CD8-positive, alpha-beta memory T cell (primary cell): ENCODE measurements around the gene PNMA6E. TPM values are rescaled to one million over a fixed set of nuclear protein-coding genes. Genes with fewer than 3 reads are reported as not detected.

ENCODE experiments used
- CTCF ChIA-PET: fragments of 350-600 bp; sonication (Branson Sonifier 250); formaldehyde crosslinking; loops from one replicate; lab custom pipeline; 2021; ENCODE audit warnings: antibody characterized with exemption; lab: Charles Lee
- POLR2A ChIA-PET: fragments of 350-600 bp; sonication (Branson Sonifier 250); formaldehyde crosslinking; loops from one replicate; lab custom pipeline; 2021; ENCODE audit warnings: antibody characterized with exemption; lab: Charles Lee
- DNase-seq, 5 donors: peaks; one replicate each; pipeline versions ENCODE4 v3.0.0 to v3.0.0-alpha.2; 2020 to 2022; ENCODE audit warnings: mixed read lengths in 1 of 5
- H3K27ac ChIP-seq: one replicate; pipeline ENCODE4 v1.7.0; 2013; ENCODE audit warnings: low read depth, mild to moderate bottlenecking, low read length, moderate library complexity
- H3K27me3 ChIP-seq: 2 replicates; pipeline ENCODE4 v1.7.0; 2013; ENCODE audit warnings: low read length, mild to moderate bottlenecking; ENCODE audit not compliant: insufficient read depth, poor library complexity, severe bottlenecking
- H3K36me3 ChIP-seq: 2 replicates; pipeline ENCODE4 v1.7.0; 2013; ENCODE audit warnings: mild to moderate bottlenecking, low read length, moderate library complexity; ENCODE audit not compliant: insufficient read depth
- H3K4me1 ChIP-seq: 2 replicates; pipeline ENCODE4 v1.7.0; 2013; ENCODE audit warnings: mild to moderate bottlenecking, low read length, moderate library complexity; ENCODE audit not compliant: insufficient read depth
- H3K4me3 ChIP-seq: 2 replicates; pipeline ENCODE4 v1.7.0; 2013; ENCODE audit warnings: mild to moderate bottlenecking, low read length
- H3K9me3 ChIP-seq: 2 replicates; pipeline ENCODE4 v1.7.0; 2013; ENCODE audit warnings: mild to moderate bottlenecking, low read length
- H3K27ac Mint-ChIP-seq, 8 donors: one replicate each; pipeline ENCODE4 v1.8.0; 2020 to 2021; ENCODE audit warnings: mixed read lengths in 8 of 8, mild to moderate bottlenecking in 6 of 8, inconsistent platforms in 3 of 8, moderate library complexity in 3 of 8
- H3K27me3 Mint-ChIP-seq, 2 donors: one replicate each; pipeline ENCODE4 v1.8.0; 2020 to 2021; ENCODE audit warnings: mixed read lengths in 2 of 2, mild to moderate bottlenecking in 1 of 2, moderate library complexity in 1 of 2
- H3K36me3 Mint-ChIP-seq, 3 donors: one replicate each; pipeline ENCODE4 v1.8.0; 2020 to 2021; ENCODE audit warnings: mixed read lengths in 3 of 3, inconsistent platforms in 1 of 3, mild to moderate bottlenecking in 1 of 3
- H3K4me1 Mint-ChIP-seq, 3 donors: one replicate each; pipeline ENCODE4 v1.8.0; 2020 to 2021; ENCODE audit warnings: mixed read lengths in 3 of 3, inconsistent platforms in 1 of 3, mild to moderate bottlenecking in 1 of 3
- H3K4me3 Mint-ChIP-seq, 7 donors: one replicate each; pipeline ENCODE4 v1.8.0; 2020 to 2021; ENCODE audit warnings: mixed read lengths in 7 of 7, mild to moderate bottlenecking in 6 of 7, moderate library complexity in 4 of 7, inconsistent platforms in 2 of 7
- H3K9me3 Mint-ChIP-seq, 5 donors: one replicate each; pipeline ENCODE4 v1.8.0; 2020 to 2022; ENCODE audit warnings: mixed read lengths in 5 of 5, mild to moderate bottlenecking in 3 of 5, moderate library complexity in 2 of 5, inconsistent platforms in 1 of 5
- polyA plus RNA-seq: library from polyadenylated mRNA; unstranded; fragments of 300-500 nt; fragmentation: Illumina TruSeq; gene quantifications from one replicate; pipeline ENCODE4 v1.2.3, GENCODE V29; 2021
- total RNA-seq, 2 experiments: library from RNA; stranded (reverse); gene quantifications; one replicate each; pipeline ENCODE4 v1.2.3, GENCODE V29; 2021

PNMA6E gene
- total and polyA plus RNA-seq, 3 experiments from 2014 or later = not detected

GRCh38 chrX:153381684-153382532 lies 19.2 kb downstream of the PNMA6E start:
- H3K27me3 Mint-ChIP-seq = peaks cover 0 to 3% of the 10 kb centered on the region in 2 donors
- ChIA-PET POLR2A (no interaction called here), CTCF (no interaction called here)
- no peaks in the 10 kb centered on the region for H3K9me3 ChIP-seq
- no peak overlapping the region for H3K27ac ChIP-seq
- H3K4me3 Mint-ChIP-seq = no peak overlapping the region
- no peaks in the 10 kb centered on the region for H3K27me3 ChIP-seq
- no peaks in the 10 kb centered on the region for H3K36me3 Mint-ChIP-seq
- no peaks in the 10 kb centered on the region for H3K4me1 ChIP-seq
- H3K4me3 ChIP-seq = no peak overlapping the region
- H3K27ac Mint-ChIP-seq = no peak overlapping the region
- H3K9me3 Mint-ChIP-seq = no peaks in the 10 kb centered on the region
- no peaks in the 10 kb centered on the region for H3K4me1 Mint-ChIP-seq
- DNase-seq = peak in 1 of 5 donors; percentile 16
- no peaks in the 10 kb centered on the region for H3K36me3 ChIP-seq

GRCh38 chrX:153380691-153381090 lies 20.5 kb downstream of the PNMA6E start:
- no peak overlapping the region for H3K27ac ChIP-seq
- no peaks in the 10 kb centered on the region for H3K36me3 ChIP-seq
- H3K27ac Mint-ChIP-seq = no peak overlapping the region
- H3K27me3 Mint-ChIP-seq = peaks cover 0 to 3% of the 10 kb centered on the region in 2 donors
- ChIA-PET CTCF (no interaction called here), POLR2A (no interaction called here)
- DNase-seq = no peak
- H3K4me3 Mint-ChIP-seq = peak overlapping the region in 1 of 7 donors; percentile 0
- no peaks in the 10 kb centered on the region for H3K9me3 ChIP-seq
- H3K36me3 Mint-ChIP-seq = no peaks in the 10 kb centered on the region
- no peaks in the 10 kb centered on the region for H3K27me3 ChIP-seq
- no peaks in the 10 kb centered on the region for H3K9me3 Mint-ChIP-seq
- no peaks in the 10 kb centered on the region for H3K4me1 ChIP-seq
- H3K4me3 ChIP-seq = no peak overlapping the region
- no peaks in the 10 kb centered on the region for H3K4me1 Mint-ChIP-seq

GRCh38 chrX:153379971-153380581 lies 21.1 kb downstream of the PNMA6E start:
- CTCF ChIA-PET = interaction anchor here (0.6 kb wide), 1 partner anchor 286 kb away, joined by 3 read pairs; no protein-coding TSS in a partner anchor
- H3K4me1 ChIP-seq = no peaks in the 10 kb centered on the region
- no peaks in the 10 kb centered on the region for H3K27me3 ChIP-seq
- Mint-ChIP-seq H3K4me1 (no peaks in the 10 kb centered on the region), H3K4me3 (no peak overlapping the region), H3K36me3 (no peaks in the 10 kb centered on the region), H3K27me3 (peaks cover 0 to 3% of the 10 kb centered on the region in 2 donors), H3K9me3 (no peaks in the 10 kb centered on the region), H3K27ac (no peak overlapping the region)
- POLR2A ChIA-PET = no interaction called here
- H3K36me3 ChIP-seq = no peaks in the 10 kb centered on the region
- no peak overlapping the region for H3K27ac ChIP-seq
- no peaks in the 10 kb centered on the region for H3K9me3 ChIP-seq
- no peak overlapping the region for H3K4me3 ChIP-seq
- no peak for DNase-seq

GRCh38 chrX:153379508-153379907 lies 21.6 kb downstream of the PNMA6E start:
- H3K4me1 ChIP-seq = no peaks in the 10 kb centered on the region
- H3K27me3 Mint-ChIP-seq = peaks cover 0 to 3% of the 10 kb centered on the region in 2 donors
- H3K36me3 Mint-ChIP-seq = no peaks in the 10 kb centered on the region
- H3K9me3 ChIP-seq = no peaks in the 10 kb centered on the region
- ChIA-PET POLR2A (no interaction called here), CTCF (no interaction called here)
- no peak overlapping the region for H3K4me3 ChIP-seq
- no peaks in the 10 kb centered on the region for H3K9me3 Mint-ChIP-seq
- no peaks in the 10 kb centered on the region for H3K4me1 Mint-ChIP-seq
- H3K27ac ChIP-seq = no peak overlapping the region
- H3K27ac Mint-ChIP-seq = no peak overlapping the region
- no peak overlapping the region for H3K4me3 Mint-ChIP-seq
- H3K27me3 ChIP-seq = no peaks in the 10 kb centered on the region
- DNase-seq = no peak
- H3K36me3 ChIP-seq = no peaks in the 10 kb centered on the region

GRCh38 chrX:153378607-153379006 lies 22.5 kb downstream of the PNMA6E start:
- Histone ChIP-seq H3K4me3 (no peak overlapping the region), H3K27ac (no peak overlapping the region), H3K36me3 (no peaks in the 10 kb centered on the region), H3K9me3 (no peaks in the 10 kb centered on the region), H3K27me3 (no peaks in the 10 kb centered on the region), H3K4me1 (no peaks in the 10 kb centered on the region)
- Mint-ChIP-seq H3K27ac (no peak overlapping the region), H3K27me3 (peaks cover 0 to 6% of the 10 kb centered on the region in 2 donors), H3K9me3 (no peaks in the 10 kb centered on the region), H3K36me3 (no peaks in the 10 kb centered on the region), H3K4me3 (no peak overlapping the region), H3K4me1 (no peaks in the 10 kb centered on the region)
- CTCF ChIA-PET = no interaction called here
- DNase-seq = no peak
- POLR2A ChIA-PET = no interaction called here

- Mint-ChIP-seq H3K27me3 (peaks cover 0 to 13% of the 10 kb centered on the region in 2 donors), H3K4me3 (no peak overlapping the region), H3K36me3 (no peaks in the 10 kb centered on the region), H3K9me3 (no peaks in the 10 kb centered on the region), H3K4me1 (no peaks in the 10 kb centered on the region), H3K27ac (no peak overlapping the region)
- DNase-seq = no peak
- Histone ChIP-seq H3K27me3 (no peaks in the 10 kb centered on the region), H3K9me3 (no peaks in the 10 kb centered on the region), H3K4me1 (no peaks in the 10 kb centered on the region), H3K36me3 (no peaks in the 10 kb centered on the region), H3K4me3 (no peak overlapping the region), H3K27ac (no peak overlapping the region)
- POLR2A ChIA-PET = no interaction called here
- CTCF ChIA-PET = no interaction called here
These were observed 23.4 kb downstream of the PNMA6E start for GRCh38 chrX:153377727-153378126.

GRCh38 chrX:153375571-153375970 lies 25.6 kb downstream of the PNMA6E start:
- H3K27ac Mint-ChIP-seq = no peak overlapping the region
- Histone ChIP-seq H3K27me3 (no peaks in the 10 kb centered on the region), H3K36me3 (no peaks in the 10 kb centered on the region), H3K9me3 (no peaks in the 10 kb centered on the region), H3K4me1 (no peaks in the 10 kb centered on the region), H3K27ac (no peak overlapping the region), H3K4me3 (no peak overlapping the region)
- ChIA-PET POLR2A (no interaction called here), CTCF (interaction anchor here (0.6 kb wide), 1 partner anchor 249 kb away, joined by 3 read pairs; no protein-coding TSS in a partner anchor)
- no peaks in the 10 kb centered on the region for H3K4me1 Mint-ChIP-seq
- no peaks in the 10 kb centered on the region for H3K36me3 Mint-ChIP-seq
- no peaks in the 10 kb centered on the region for H3K9me3 Mint-ChIP-seq
- H3K4me3 Mint-ChIP-seq = no peak overlapping the region
- peaks cover 13 to 19% of the 10 kb centered on the region in 2 donors for H3K27me3 Mint-ChIP-seq
- DNase-seq = no peak

GRCh38 chrX:153374426-153374825 lies 26.7 kb downstream of the PNMA6E start:
- H3K27ac Mint-ChIP-seq = no peak overlapping the region
- Histone ChIP-seq H3K27me3 (no peaks in the 10 kb centered on the region), H3K9me3 (no peaks in the 10 kb centered on the region), H3K4me1 (no peaks in the 10 kb centered on the region), H3K27ac (no peak overlapping the region), H3K36me3 (no peaks in the 10 kb centered on the region), H3K4me3 (no peak overlapping the region)
- no peaks in the 10 kb centered on the region for H3K36me3 Mint-ChIP-seq
- DNase-seq = no peak
- H3K27me3 Mint-ChIP-seq = peaks cover 21% of the 10 kb centered on the region in 2 donors
- H3K9me3 Mint-ChIP-seq = no peaks in the 10 kb centered on the region
- no peak overlapping the region for H3K4me3 Mint-ChIP-seq
- H3K4me1 Mint-ChIP-seq = no peaks in the 10 kb centered on the region
- ChIA-PET CTCF (no interaction called here), POLR2A (no interaction called here)
